HG03108 (cell line): ENCODE data around the gene IGDCC3.

Source experiments
- ATAC-seq: cut with Tn5 transposase; IDR thresholded peaks from one replicate; pipeline ENCODE4 v1.9.1; 2021; ENCODE audit warnings: moderate library complexity; ENCODE audit not compliant: unreplicated experiment

IGDCC3 gene

DNA sequence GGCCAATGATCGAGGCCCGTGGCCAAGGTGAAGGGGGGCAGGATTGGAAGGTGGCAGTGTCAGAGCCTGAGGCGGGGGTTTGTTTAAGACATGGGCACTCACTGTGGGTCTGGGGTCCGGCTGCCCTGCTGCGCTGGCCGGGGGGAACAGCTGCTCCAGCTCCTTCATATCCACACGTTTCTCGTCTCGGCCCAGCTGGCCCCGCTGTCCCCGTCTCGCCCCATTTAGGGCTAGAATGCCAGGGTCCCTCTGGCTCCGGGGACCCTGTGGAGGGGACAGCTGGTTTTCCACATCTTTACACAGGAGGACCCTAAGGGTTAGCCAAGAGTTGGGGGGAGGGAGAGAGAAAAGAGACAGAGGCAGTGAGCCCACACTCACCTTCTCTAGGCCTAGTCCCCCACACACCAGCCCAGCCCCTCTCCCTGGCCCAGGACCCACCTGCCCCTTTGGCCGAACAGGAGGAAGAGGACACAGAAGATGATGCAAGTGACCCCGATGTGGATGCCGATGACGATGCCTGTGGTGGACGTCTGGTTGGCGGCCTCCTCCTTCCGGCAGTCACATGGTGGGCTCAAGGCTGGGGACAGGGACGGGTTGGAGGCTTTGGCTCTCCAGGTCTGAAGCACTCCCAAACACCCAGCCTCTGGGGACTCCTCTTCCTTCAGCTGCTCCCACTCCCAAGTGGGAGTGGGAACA is 48.4 kb downstream of the IGDCC3 start:
- ATAC-seq = no peak

DNA sequence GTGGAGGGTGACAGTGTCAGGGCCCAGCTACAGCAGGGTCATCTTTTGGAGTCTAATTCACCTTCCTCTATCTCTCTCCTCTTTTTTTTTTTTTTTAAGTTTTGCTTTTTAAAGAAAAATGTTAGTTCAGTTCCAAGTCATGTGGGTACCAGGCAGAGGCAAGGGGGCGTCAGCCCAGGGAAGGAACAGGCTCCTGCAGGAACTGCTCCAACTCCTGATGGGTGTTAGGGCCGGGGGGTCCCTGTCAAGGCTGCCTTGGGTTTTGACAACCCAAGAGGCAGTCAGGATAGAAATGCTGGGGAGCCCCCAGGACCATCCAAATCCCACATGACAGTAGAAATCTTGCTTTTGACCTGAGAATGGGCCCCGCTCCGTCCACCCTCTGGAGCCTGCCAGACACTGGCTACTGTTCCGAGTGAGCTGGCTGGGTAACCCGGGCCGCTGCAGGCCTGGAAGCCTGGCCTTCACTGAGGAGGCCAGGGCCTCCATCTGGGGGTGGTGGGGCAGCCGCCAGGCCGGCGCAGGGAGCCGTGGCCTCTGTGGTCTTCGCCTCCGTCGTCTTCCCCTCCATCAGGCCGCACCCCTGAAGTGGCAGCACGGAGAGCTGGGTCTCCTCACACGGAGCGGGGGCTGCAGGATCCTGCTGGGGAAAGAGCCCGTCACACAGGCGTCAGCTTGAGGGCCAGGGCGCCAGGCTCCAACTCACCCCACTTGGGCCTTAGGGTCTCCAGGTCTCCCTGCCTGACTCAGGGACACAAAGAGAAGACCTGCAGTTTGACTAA is 49.1 kb downstream of the IGDCC3 start:
- no peak for ATAC-seq

GRCh38 chr15:65327651-65328393 is 50.0 kb downstream of the IGDCC3 start:
- no peak for ATAC-seq

DNA sequence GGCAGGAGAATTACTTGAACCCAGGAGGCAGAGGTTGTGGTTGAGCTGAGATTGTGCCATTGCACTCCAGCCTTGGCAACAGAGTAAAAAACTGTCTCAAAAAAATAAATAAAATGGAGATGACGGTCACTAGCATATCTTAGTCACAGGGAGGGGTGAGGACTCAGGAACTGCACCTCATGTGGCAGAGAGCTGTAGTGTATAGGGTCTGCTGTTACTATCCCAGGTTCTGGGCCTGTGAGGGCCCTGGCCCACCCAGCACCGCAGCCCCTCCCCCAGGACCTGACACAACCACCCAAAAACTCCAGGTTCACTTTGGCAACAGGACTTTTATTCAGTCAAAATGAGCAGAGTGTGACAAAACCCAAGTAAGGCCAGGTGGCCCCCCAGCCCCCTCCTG is 51.0 kb downstream of the IGDCC3 start:
- ATAC-seq = no peak

DNA sequence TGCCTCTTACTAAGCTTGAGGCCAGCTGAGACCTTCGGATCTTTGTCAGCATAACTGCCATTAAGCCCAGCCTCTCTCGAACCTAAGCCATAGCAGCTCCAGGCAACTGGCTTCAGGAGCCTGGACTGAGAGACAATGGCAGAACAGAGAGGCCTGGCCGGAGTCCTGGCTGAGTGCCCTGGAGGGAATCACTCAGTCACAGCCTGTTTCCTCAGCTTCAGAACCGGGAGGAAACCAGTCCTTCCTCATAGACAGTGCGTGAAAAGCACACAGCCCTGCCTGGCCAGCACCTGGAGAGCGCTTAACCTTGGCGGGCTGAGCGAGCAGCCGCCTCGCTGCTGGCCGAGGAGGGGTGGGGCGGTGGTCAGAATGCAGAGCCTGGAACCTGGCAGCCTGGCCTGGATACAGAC is 51.7 kb downstream of the IGDCC3 start:
- no peak for ATAC-seq

DNA sequence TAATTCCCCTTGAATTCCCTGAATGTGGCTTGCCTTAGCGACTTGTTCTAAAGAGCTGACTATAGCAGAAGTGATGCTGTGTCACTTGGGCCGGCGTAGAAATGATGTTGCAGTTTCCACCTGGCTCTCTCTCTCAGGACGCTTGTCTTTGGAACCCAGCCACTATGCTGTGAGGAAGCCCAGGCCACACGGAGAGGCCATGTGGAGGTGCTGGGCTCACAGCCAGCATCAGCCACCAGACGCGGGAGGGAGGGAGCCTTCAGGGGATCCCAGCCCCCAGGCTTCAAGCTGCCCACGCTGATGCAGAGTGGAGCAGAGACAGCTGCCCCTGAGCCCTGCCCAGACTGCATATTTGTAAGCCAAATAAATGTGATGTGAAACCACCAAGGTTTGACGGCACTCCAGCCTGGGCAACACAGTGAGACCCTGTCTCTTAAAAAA is 54.7 kb downstream of the IGDCC3 start:
- no peak for ATAC-seq

DNA sequence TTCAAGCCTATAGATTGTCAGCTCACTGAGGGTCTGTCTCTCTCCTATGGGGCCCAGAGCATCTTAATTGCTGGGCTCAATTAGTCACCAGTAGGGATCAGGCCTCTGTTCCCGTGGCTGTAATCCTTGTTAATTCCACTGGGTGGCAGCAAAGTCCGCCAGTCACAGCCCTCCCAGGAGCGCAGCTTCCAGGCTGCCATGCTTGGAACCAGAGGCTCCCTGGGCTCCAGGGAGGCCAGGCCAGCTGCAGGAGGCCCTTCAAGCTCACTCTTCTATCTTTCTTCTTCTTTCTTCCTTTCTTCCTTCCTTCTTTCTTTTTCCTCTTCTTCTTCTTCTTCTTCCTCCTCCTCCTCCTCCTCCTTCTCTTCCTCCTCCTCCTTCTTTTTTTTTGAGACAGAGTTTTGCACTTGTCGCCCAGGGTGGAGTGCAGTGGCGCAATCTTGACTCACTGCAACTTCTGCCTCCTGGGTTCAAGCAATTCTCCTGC is 58.9 kb downstream of the IGDCC3 start:
- ATAC-seq = no peak

GRCh38 chr15:65312400-65312916 is 65.3 kb downstream of the IGDCC3 start:
- no peak for ATAC-seq

DNA sequence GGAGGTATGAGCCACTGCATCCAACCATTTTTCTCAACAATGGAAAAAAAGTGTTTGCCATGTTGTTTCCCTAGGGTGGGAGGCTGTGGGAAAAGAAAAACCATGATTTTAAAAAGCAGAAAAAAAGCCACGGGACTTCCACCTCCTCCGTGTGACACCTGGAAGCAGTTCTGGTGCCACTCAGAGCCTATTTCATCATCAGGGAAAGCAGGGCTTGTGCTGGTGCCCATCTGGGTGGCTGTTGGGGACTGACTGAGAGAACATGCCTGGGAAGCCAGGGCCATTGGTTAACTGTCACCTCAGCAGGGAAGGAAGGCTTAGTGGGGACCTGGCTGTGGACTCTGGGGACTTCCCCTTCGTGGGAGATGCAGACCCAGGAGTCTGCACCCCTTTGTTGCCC is 66.0 kb downstream of the IGDCC3 start:
- no peak for ATAC-seq

DNA sequence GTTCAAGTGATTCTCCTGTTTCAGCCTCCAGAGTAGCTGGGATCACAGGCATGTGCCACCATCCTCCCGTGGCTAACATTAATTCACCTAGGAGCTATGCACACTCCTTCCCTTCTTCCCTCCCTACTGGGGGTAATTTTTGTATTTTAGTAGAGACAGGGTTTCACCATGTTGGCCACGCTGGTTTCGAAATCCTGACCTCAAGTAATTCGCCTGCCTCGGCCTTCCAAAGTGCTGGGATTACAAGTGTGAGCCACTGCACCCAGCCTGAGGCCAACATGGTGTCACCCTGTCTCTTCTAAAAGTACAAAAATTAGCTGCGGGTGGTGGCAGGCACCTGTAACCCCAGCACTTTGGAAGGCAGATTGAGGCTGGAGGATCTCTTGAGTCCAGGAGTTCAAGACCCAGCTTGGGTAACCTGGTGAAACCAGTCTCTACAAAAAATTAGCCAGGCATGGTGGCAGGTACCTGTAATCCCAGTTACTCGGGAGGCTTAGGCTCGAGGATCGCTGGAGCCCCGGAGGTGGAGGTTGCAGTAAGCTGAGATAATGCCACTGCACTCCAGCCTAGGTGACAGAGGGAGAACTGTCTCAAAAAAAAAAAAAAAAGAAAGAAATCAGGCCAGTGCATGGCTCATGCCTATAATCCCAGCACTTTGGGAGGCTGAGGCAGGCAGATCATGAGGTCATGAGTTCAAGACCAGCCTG is 67.2 kb downstream of the IGDCC3 start:
- no peak for ATAC-seq

GRCh38 chr15:65309882-65310418 is 67.9 kb downstream of the IGDCC3 start:
- ATAC-seq = no peak

GRCh38 chr15:65307978-65308377 is 69.8 kb downstream of the IGDCC3 start:
- no peak for ATAC-seq

GRCh38 chr15:65306551-65306950 is 71.3 kb downstream of the IGDCC3 start:
- ATAC-seq = no peak

GRCh38 chr15:65305776-65306175 is 72.0 kb downstream of the IGDCC3 start:
- no peak for ATAC-seq

DNA sequence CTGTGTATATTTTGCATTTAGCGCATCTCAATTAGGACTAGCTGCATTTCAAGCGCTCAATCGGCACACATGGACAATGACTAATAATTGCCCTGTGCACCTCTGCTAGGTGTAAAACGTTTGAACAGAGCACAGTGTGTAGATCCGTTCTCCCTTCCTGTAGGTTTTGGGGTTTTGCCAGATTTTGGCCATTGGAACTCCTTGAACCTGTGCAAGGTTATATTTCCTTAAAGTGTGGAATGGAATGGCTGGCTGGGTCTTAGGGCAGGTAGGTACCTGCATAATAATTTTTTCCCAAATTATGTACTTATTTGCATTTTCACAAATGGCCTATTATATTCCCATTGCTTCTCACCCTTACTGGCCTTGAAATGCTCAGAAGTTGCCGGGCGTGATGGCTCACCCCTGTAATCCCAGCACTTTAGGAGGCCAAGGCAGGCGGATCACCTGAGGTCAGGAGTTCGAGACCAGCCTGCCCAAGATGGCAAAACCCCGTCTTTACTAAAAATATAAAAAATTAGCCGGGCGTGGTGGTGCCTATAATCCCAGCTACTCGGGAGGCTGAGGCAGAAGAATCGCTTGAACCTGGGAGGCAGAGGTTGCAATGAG is 72.5 kb downstream of the IGDCC3 start:
- peak; percentile 17 for ATAC-seq

GRCh38 chr15:65304381-65305149 is 73.2 kb downstream of the IGDCC3 start, which contains the start of gene RNU5B-1:
Gene RNU5B-1 (plus strand): TSS chr15:65304677.
- peak; percentile 59 for ATAC-seq

- ATAC-seq = peak; percentile 13
Observed at GRCh38 chr15:65303687-65304380, 74.0 kb downstream of the IGDCC3 start.

DNA sequence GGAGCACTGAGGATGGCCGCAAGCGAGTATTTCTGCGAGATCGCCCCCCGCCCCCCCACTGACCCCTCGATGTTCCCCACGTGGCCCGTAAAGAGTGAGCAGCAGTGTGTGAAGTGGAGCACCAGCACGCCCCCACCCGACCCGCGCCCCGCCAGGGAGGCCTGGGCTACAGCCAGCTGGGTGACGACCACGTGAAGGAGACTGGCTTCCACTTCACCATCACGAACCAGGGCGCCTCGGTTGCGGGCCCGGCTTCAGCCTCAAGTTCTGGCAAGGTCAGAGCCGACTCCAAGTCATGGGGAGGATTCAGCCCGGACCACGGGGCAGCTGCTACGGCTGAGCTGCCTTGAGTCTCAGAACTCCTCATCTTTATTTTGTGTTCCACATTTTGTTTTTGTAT is 75.7 kb downstream of the IGDCC3 start:
- no peak for ATAC-seq
